GM10847 (cell line): Measurements from ENCODE around the gene PRPF18.

Experiments used
- POLR2A ChIP-seq: IDR thresholded peaks from 2 replicates; pipeline ENCODE4 v1.6.1; 2011; ENCODE audit not compliant: insufficient read length; ENCODE audit errors: extremely low read depth

PRPF18 gene

GRCh38 chr10:13651969-13652720, 65.4 kb downstream of the PRPF18 start:
- no peak for TF ChIP-seq POLR2A

DNA sequence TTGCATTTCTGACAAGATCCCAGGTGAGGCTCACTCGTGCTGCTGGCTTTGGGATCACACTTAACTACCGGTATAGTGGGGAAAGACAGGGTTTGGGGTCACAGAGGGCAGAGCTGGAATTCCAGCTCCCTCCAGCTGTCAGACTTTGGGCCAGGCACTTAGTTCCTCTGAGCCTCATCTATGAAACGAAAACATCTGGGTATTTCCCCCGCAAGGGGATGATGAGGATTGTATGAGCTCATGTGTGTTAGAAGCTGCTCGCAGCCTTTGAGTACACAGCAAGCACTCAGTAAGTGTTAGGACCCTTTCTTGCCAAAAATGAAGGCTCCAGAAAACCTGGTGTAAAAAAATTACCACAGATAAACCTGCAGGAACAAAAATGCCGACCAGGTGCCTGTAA, 66.1 kb downstream of the PRPF18 start:
- TF ChIP-seq POLR2A = no peak

DNA sequence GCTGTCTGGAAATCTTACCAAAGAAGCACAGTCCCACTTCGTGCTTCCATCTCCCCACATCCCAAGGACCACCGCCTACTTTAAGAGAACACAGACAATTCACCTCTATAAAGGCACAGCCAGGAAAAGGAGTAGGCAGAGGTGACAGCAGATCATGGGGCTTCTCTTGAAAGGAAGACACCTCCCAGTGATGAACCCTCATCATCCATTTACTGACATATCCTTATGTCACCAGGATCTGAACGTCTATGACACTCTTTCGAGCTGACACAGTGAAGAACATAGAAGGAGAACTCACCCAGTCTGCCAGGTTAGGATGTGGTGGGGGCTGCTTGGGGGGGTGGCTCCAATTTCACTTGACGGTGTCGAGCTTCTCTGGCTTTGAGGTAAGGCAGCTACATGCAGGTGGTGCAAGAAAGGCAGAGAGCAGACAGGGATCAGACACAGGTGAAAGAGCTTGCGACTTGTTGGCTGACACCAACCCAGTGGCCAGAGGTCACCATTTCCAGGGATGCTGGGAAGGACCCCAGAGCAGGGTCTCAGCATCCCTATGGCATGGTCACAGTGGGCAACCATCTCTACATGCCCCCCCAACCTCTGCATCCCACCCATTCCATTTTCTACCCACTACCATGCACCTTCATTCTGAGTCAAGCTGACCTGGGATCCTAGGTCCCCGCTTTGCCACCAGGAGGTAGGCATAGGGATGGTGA, 67.5 kb downstream of the PRPF18 start:
- no peak for TF ChIP-seq POLR2A

DNA sequence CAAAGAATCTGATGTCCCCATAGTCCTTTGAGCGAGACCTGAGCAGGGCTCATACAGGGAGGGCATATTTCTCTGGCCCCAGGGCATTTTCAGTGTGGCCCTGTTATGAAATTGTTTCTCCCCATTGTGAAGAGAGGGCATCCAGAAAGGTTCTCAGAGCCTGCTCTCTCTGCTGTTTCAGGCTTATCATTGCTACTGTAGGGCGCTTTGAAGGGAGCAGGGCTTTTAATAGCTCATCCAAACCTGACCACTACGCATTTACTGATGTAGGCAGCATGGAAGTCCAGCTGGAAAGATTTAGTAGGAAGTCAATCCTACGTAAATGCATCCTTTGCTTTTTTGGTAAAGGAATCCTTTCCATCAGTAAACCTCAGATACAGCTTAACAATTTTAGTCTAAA, 68.1 kb downstream of the PRPF18 start:
- no peak for TF ChIP-seq POLR2A

GRCh38 chr10:13656337-13657100, 69.8 kb downstream of the PRPF18 start:
- no peak for TF ChIP-seq POLR2A

GRCh38 chr10:13657101-13657680, 70.4 kb downstream of the PRPF18 start:
- no peak for TF ChIP-seq POLR2A

DNA sequence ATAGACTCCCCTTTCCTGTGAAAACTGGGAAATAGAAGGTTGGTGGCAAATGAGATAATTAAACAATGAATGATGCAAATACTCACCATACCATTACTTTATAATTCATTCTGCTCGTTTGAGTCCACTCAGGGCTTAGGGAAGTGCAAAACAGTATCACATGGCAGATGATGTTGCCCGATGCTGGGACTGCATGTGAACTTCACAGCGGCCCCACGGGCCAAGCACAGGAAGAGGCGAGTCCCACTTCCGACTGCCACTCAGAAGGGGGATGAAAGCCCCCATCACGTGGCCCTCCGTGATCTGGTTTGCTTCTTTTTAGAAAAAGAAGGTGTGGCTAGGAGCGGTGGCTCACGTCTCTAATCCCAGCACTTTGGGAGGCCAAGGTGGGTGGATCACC, 71.5 kb downstream of the PRPF18 start:
- TF ChIP-seq POLR2A = no peak

GRCh38 chr10:13658871-13659685, 72.3 kb downstream of the PRPF18 start:
- TF ChIP-seq POLR2A = no peak

GRCh38 chr10:13659887-13660550, 73.3 kb downstream of the PRPF18 start:
- TF ChIP-seq POLR2A = no peak

DNA sequence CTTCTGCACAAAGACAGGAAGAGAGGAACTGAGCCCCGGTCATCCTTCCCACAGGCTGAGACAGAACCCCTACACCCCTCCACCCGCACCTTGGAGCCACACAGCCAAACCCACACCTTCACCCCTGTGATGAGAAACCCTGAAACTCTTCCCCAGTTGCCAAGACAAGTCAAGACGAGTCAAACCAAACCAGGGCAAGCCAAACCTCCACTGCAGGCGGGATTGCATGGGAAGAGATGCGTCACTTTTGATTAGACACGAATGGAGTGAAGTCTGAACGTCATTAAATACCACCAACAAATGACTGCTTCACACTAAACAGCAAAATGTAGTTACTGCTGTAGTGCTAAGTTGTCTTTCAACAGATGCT, 73.8 kb downstream of the PRPF18 start:
- TF ChIP-seq POLR2A = no peak

DNA sequence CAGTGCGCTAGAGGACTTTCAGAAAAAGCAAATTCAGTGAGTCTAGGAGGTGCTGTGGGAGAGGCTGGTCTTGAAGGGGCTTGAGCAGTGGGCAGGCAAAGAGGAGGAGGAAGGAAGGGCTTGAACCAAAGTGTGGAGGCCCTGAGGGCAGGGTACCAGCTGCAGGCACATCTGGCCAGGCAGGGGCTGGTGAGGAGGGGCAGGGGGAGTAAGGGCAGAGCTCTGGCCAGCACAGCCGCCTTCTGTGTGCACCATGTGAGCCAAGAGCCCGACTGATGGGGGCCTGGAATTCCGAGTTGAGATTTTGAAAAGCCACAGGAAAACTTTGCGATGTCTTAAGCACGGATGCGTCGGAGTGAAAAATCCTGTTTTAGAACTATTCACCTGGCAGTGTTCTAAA, 74.5 kb downstream of the PRPF18 start:
- TF ChIP-seq POLR2A = no peak

DNA sequence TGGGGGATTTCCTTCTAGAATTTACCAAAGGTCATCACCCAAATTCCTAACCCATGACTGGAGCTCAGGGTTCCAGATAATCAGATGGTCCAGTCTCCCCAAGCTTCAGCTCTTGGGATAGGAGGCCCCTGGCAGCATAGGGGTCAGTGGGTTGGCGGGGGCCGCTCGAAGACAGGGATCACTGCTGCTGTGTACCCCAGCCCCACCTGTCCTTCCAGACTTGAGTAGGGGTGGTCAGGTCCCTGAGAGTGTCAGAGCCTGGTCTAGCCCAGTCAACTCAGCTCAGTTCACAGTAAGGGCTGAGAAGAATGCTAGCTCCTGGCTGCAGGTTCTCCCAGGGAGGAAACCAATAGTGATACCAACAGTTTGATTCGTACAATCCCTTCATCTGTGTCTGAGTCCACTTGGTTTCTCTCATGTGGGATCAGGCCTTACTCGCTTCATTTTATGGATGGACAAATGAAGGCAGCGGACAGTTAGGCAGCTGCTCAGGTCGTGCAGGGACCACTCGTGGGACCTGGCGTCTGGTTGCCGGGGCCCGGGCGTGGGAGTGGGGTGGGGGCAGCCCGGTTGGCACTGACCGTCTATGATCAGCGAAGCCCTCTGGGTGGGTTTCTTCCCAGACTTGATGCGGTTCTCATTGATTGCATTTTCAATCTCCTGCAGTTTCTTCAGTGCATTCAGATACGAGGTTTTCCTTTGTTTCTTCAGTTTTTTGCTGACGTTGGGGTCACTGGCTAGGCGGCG, 78.9 kb downstream of the PRPF18 start:
- TF ChIP-seq POLR2A = no peak

- no peak for TF ChIP-seq POLR2A
These were observed 81.4 kb downstream of the PRPF18 start for GRCh38 chr10:13668126-13668525.

DNA sequence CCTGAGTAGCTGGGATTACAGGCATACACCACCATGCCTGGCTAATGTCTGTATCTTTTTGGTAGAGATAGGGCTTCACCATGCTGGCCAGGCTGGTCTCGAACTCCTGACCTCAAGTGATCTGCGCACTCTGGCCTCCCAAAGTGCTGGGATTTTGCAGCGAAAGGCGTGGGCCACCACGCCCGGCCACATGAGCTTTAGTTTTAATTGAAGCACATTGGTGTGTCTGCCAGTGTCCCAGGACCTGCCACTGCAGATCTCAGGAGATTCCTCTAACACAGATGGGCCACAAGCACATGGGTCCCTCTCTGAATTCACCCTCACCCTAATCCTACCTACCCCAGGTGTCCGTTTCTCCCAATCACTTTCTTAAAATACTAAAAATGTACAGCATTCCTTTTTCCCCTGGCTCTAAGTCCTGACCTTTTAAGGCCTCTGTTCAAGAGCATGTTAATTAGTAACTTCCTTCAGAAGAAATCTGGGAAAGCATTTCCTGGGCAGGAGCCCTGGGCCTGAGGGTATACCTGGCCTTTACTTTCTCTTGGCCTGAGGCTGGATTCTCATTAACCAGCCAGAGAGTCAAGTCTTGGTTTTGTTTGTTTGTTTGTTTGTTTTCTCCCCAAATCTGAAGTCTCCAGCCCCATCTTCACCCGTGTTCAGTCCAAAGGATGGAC, 82.6 kb downstream of the PRPF18 start:
- TF ChIP-seq POLR2A = no peak

- TF ChIP-seq POLR2A = no peak
These were observed 83.1 kb downstream of the PRPF18 start for GRCh38 chr10:13669901-13670300.
